Tibial nerve (tissue), 4 donors: Measurements from ENCODE around the gene EPHA6. TPM values are rescaled to one million over a fixed set of nuclear protein-coding genes. Genes with fewer than 3 reads are reported as not detected.

Source experiments
- DNase-seq, 2 donors: peaks; one replicate each; pipeline ENCODE4 v3.0.0-alpha.2; 2019; ENCODE audit warnings: low spot score in 2 of 2
- H3K27ac ChIP-seq, 4 donors: fragments of 200-600 bp; sonication (generic) in 3 of 4; one replicate each; pipeline ENCODE4 v1.5.1; 2017 to 2019; ENCODE audit warnings: mild to moderate bottlenecking in 1 of 4
- H3K27me3 ChIP-seq, 2 donors: fragments of 200-600 bp; sonication (generic) in 1 of 2; one replicate each; pipeline versions ENCODE4 v1.5.1 to v1.6.0; 2017 to 2019
- H3K36me3 ChIP-seq, 3 donors: fragments of 200-600 bp; sonication (generic); one replicate each; pipeline ENCODE4 v1.5.1; 2018 to 2019
- H3K4me1 ChIP-seq, 4 donors: fragments of 200-600 bp; sonication (generic) in 3 of 4; one replicate each; pipeline ENCODE4 v1.5.1; 2017 to 2019
- H3K4me3 ChIP-seq, 4 donors: fragments of 200-600 bp; sonication (generic) in 3 of 4; one replicate each; pipeline ENCODE4 v1.5.1; 2017 to 2019; ENCODE audit warnings: mild to moderate bottlenecking in 1 of 4, moderate library complexity in 1 of 4
- H3K9me3 ChIP-seq, 4 donors: fragments of 200-600 bp; sonication (generic) in 3 of 4; one replicate each; pipeline ENCODE4 v1.5.1; 2017 to 2019
- EP300 ChIP-seq, 2 donors: sonication (generic); formaldehyde crosslinking; IDR thresholded peaks; one replicate each; pipeline ENCODE4 v1.6.1; 2017; ENCODE audit warnings: antibody characterized with exemption in 2 of 2, mild to moderate bottlenecking in 1 of 2
- POLR2A ChIP-seq, 2 donors: fragments of 450-650 bp; IDR thresholded peaks; one replicate each; pipeline ENCODE4 v1.6.1; 2017; ENCODE audit warnings: antibody characterized with exemption in 2 of 2, mild to moderate bottlenecking in 2 of 2, moderate library complexity in 2 of 2
- WGBS, 2 donors: methylation state at CpG; one replicate each; pipeline ENCODE4 v1.1.5; 2018; 5-methylcytosine and 5-hydroxymethylcytosine counted together
- total RNA-seq, 4 donors: library from RNA; depleted of rRNA; stranded (reverse); fragments of >200 nt; gene quantifications; one replicate each; pipeline ENCODE4 v1.1.0, GENCODE V29; 2016
- TF ChIP-seq, protein P1 (sequence below), 5 experiments: fragments of 200-600 bp in 3 of 5; fragments of 450-650 bp in 2 of 5; sonication (generic) in 3 of 5; IDR thresholded peaks; one replicate each; pipeline ENCODE4 v1.5.1; 2016 to 2019; ENCODE audit warnings: antibody characterized with exemption in 5 of 5, mild to moderate bottlenecking in 3 of 5, moderate library complexity in 2 of 5

Gene EPHA6
- total RNA-seq, 4 donors from 2014 or later: 0.30 to 1.3 (median 0.61) TPM

DNA sequence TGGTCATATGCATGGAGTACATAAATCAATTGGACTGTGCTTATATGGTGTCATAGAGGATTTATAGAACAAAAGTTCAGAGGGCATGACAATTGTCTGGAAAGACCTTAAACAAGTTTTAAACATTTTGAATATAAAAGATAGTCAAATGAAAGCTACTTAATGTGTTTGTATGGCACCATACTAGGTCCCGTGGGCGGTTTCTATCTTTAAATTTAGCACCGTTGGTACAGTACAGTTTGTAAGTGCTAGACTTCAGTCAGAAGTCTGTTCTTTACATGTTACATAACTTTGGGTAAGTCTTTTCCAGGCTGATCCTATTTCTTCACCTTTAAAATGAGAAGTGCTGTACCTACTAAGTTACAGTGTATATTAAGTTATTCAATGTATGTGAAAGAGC lies 576.8 kb downstream of the EPHA6 start:
- no peak for DNase-seq
- Histone ChIP-seq H3K9me3 (peaks cover 0 to 10% (median 0%) of the 10 kb centered on the region in 4 donors), H3K27me3 (no peaks in the 10 kb centered on the region), H3K27ac (no peak overlapping the region), H3K4me1 (no peaks in the 10 kb centered on the region), H3K4me3 (no peak overlapping the region), H3K36me3 (no peaks in the 10 kb centered on the region)
- 71% methylated on average over 3 of the region's 3 CpGs for WGBS, 2 donors
- no peak for TF ChIP-seq POLR2A (IDR thresholded peaks at IDR 0.05)
- TF ChIP-seq, protein P1, sequence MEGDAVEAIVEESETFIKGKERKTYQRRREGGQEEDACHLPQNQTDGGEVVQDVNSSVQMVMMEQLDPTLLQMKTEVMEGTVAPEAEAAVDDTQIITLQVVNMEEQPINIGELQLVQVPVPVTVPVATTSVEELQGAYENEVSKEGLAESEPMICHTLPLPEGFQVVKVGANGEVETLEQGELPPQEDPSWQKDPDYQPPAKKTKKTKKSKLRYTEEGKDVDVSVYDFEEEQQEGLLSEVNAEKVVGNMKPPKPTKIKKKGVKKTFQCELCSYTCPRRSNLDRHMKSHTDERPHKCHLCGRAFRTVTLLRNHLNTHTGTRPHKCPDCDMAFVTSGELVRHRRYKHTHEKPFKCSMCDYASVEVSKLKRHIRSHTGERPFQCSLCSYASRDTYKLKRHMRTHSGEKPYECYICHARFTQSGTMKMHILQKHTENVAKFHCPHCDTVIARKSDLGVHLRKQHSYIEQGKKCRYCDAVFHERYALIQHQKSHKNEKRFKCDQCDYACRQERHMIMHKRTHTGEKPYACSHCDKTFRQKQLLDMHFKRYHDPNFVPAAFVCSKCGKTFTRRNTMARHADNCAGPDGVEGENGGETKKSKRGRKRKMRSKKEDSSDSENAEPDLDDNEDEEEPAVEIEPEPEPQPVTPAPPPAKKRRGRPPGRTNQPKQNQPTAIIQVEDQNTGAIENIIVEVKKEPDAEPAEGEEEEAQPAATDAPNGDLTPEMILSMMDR (IDR thresholded peaks at IDR 0.05): no peak
- no peak for TF ChIP-seq EP300 (IDR thresholded peaks at IDR 0.05)

- TF ChIP-seq EP300 (IDR thresholded peaks at IDR 0.05) (no peak), POLR2A (IDR thresholded peaks at IDR 0.05) (no peak)
- TF ChIP-seq, protein P1 (IDR thresholded peaks at IDR 0.05): no peak
- H3K27me3 ChIP-seq: no peaks in the 10 kb centered on the region
- H3K36me3 ChIP-seq: no peaks in the 10 kb centered on the region
- no peaks in the 10 kb centered on the region for H3K9me3 ChIP-seq
- H3K27ac ChIP-seq: no peak overlapping the region
- no peak overlapping the region for H3K4me3 ChIP-seq
- H3K4me1 ChIP-seq: no peaks in the 10 kb centered on the region
- DNase-seq: no peak
Measured at GRCh38 chr3:97409612-97410011, 595.2 kb downstream of the EPHA6 start.

GRCh38 chr3:97421565-97421964 lies 607.2 kb downstream of the EPHA6 start:
- no peaks in the 10 kb centered on the region for H3K4me1 ChIP-seq
- H3K36me3 ChIP-seq: no peaks in the 10 kb centered on the region
- no peaks in the 10 kb centered on the region for H3K27me3 ChIP-seq
- no peak for TF ChIP-seq EP300 (IDR thresholded peaks at IDR 0.05)
- TF ChIP-seq, protein P1 (IDR thresholded peaks at IDR 0.05): no peak
- TF ChIP-seq POLR2A (IDR thresholded peaks at IDR 0.05): no peak
- H3K4me3 ChIP-seq: no peak overlapping the region
- DNase-seq: no peak
- no peak overlapping the region for H3K27ac ChIP-seq
- H3K9me3 ChIP-seq: peaks cover 0 to 15% (median 0%) of the 10 kb centered on the region in 4 donors

DNA sequence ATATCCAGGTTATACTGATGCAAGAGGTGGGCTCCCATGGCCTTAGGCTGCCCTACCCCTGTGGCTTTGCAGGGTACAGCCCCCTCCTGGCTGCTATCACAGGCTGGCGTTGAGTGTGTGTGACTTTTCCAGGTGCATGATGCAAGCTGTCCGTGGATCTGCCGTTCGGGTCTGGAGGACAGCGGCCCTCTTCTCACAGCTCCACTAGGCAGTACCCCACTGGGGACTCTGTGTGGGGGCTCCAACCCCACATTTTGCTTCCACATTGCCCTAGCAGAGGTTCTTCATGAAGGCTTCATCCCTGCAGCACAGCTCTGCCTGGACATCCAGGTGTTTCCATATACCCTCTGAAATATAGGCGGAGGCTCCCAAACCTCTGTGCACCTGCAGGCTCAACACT lies 610.6 kb downstream of the EPHA6 start:
- no peak for DNase-seq
- 92 to 96% methylated on average over 6 of the region's 6 CpGs for WGBS, 2 donors
- Histone ChIP-seq H3K27me3 (no peaks in the 10 kb centered on the region), H3K27ac (no peak overlapping the region), H3K36me3 (no peaks in the 10 kb centered on the region), H3K9me3 (peaks cover 0 to 15% (median 0%) of the 10 kb centered on the region in 4 donors), H3K4me3 (no peak overlapping the region), H3K4me1 (no peaks in the 10 kb centered on the region)
- TF ChIP-seq, protein P1 (IDR thresholded peaks at IDR 0.05): no peak
- TF ChIP-seq EP300 (IDR thresholded peaks at IDR 0.05) (no peak), POLR2A (IDR thresholded peaks at IDR 0.05) (no peak)

GRCh38 chr3:97430601-97431000 lies 616.2 kb downstream of the EPHA6 start:
- Histone ChIP-seq H3K27me3 (no peaks in the 10 kb centered on the region), H3K36me3 (no peaks in the 10 kb centered on the region), H3K4me3 (no peak overlapping the region), H3K27ac (no peak overlapping the region), H3K9me3 (no peaks in the 10 kb centered on the region), H3K4me1 (no peaks in the 10 kb centered on the region)
- TF ChIP-seq POLR2A (IDR thresholded peaks at IDR 0.05) (no peak), EP300 (IDR thresholded peaks at IDR 0.05) (no peak)
- TF ChIP-seq, protein P1 (IDR thresholded peaks at IDR 0.05): no peak
- 37 to 40% methylated on average over 2 of the region's 2 CpGs for WGBS, 2 donors
- no peak for DNase-seq
